Liver (tissue), 9 donors: ENCODE results near the gene PNO1. TPM values are rescaled to one million over a fixed set of nuclear protein-coding genes. Genes with fewer than 3 reads are reported as not detected.

Source experiments
- DNase-seq: peaks from one replicate; pipeline ENCODE4 v3.0.0-alpha.2; 2017; ENCODE audit warnings: low spot score
- H3K27ac ChIP-seq, 2 donors: one replicate each; pipeline ENCODE4 v1.7.0; 2013; ENCODE audit warnings: inconsistent platforms in 2 of 2, low read length in 2 of 2, control low read depth in 1 of 2, low read depth in 1 of 2, mild to moderate bottlenecking in 1 of 2
- H3K27me3 ChIP-seq, 4 donors: one replicate each; pipeline versions ENCODE4 v1.6.1 to v1.7.0; 2013; ENCODE audit warnings: low read length in 3 of 4, inconsistent platforms in 1 of 4, mild to moderate bottlenecking in 1 of 4, moderate library complexity in 1 of 4; ENCODE audit not compliant: control insufficient read depth in 4 of 4, insufficient read depth in 4 of 4
- H3K36me3 ChIP-seq, 4 donors: one replicate each; pipeline versions ENCODE4 v1.6.1 to v1.7.0; 2013; ENCODE audit warnings: low read length in 3 of 4, mild to moderate bottlenecking in 3 of 4, low read depth in 1 of 4, moderate library complexity in 1 of 4; ENCODE audit not compliant: control insufficient read depth in 4 of 4, insufficient read depth in 3 of 4
- H3K4me1 ChIP-seq, 4 donors: one replicate each; pipeline versions ENCODE4 v1.6.1 to v1.7.0; 2013; ENCODE audit warnings: low read length in 3 of 4, mild to moderate bottlenecking in 3 of 4, moderate library complexity in 1 of 4; ENCODE audit not compliant: control insufficient read depth in 4 of 4, insufficient read depth in 4 of 4
- H3K4me3 ChIP-seq, 3 donors: one replicate each; pipeline versions ENCODE4 v1.6.1 to v1.7.0; 2013; ENCODE audit warnings: low read length in 3 of 3, control low read depth in 1 of 3, low read depth in 1 of 3, mild to moderate bottlenecking in 1 of 3
- H3K9ac ChIP-seq, 2 donors: one replicate each; pipeline ENCODE4 v1.7.0; 2013; ENCODE audit warnings: low read length in 2 of 2, mild to moderate bottlenecking in 2 of 2, moderate library complexity in 2 of 2, control low read depth in 1 of 2, low read depth in 1 of 2
- H3K9me3 ChIP-seq, 4 donors: one replicate each; pipeline versions ENCODE4 v1.6.1 to v1.7.0; 2013; ENCODE audit warnings: low read length in 3 of 4; ENCODE audit not compliant: control insufficient read depth in 4 of 4
- ATF3 ChIP-seq: IDR thresholded peaks from 2 replicates; pipeline ENCODE4 v1.6.1; 2016; ENCODE audit warnings: antibody characterized with exemption
- CTCF ChIP-seq: fragments of 150-350 bp; IDR thresholded peaks from 2 replicates; pipeline ENCODE4 v1.5.1; 2017; ENCODE audit warnings: improper control_type of control experiment, low read depth, low read length; ENCODE audit not compliant: missing input control
- EGR1 ChIP-seq, 2 donors: IDR thresholded peaks; 2 replicates each; pipeline ENCODE4 v1.6.1; 2016 to 2018; ENCODE audit warnings: antibody characterized with exemption in 2 of 2, low read depth in 2 of 2
- FOXA1 ChIP-seq: IDR thresholded peaks from 2 replicates; pipeline ENCODE4 v1.6.1; 2016; ENCODE audit warnings: antibody characterized with exemption
- FOXA2 ChIP-seq: IDR thresholded peaks from 2 replicates; pipeline ENCODE4 v1.6.1; 2016; ENCODE audit warnings: antibody characterized with exemption
- GABPA ChIP-seq, 2 donors: IDR thresholded peaks in 1 of 2; conservative IDR thresholded peaks in 1 of 2; 2 replicates each; pipeline ENCODE4 v1.6.1; 2016; ENCODE audit warnings: antibody characterized with exemption in 2 of 2, mild to moderate bottlenecking in 1 of 2, moderate library complexity in 1 of 2
- HNF4A ChIP-seq, 2 donors: conservative IDR thresholded peaks; 2 replicates each; pipeline ENCODE4 v1.6.1; 2016; ENCODE audit warnings: antibody characterized with exemption in 2 of 2, mild to moderate bottlenecking in 2 of 2
- HNF4G ChIP-seq: IDR thresholded peaks from 2 replicates; pipeline ENCODE4 v1.6.1; 2016; ENCODE audit warnings: antibody characterized with exemption
- JUND ChIP-seq, 2 donors: IDR thresholded peaks; 2 replicates each; pipeline ENCODE4 v1.6.1; 2016; ENCODE audit warnings: antibody characterized with exemption in 2 of 2
- MAX ChIP-seq: IDR thresholded peaks from 2 replicates; pipeline ENCODE4 v1.6.1; 2016; ENCODE audit warnings: antibody characterized with exemption
- NR2F2 ChIP-seq: IDR thresholded peaks from 2 replicates; pipeline ENCODE4 v1.6.1; 2016; ENCODE audit warnings: antibody characterized with exemption
- RAD21 ChIP-seq, 2 donors: IDR thresholded peaks; 2 replicates each; pipeline ENCODE4 v1.6.1; 2016; ENCODE audit warnings: antibody characterized with exemption in 2 of 2, mild to moderate bottlenecking in 2 of 2
- REST ChIP-seq: IDR thresholded peaks from 2 replicates; pipeline ENCODE4 v1.6.1; 2016; ENCODE audit warnings: antibody characterized with exemption, mild to moderate bottlenecking
- RXRA ChIP-seq, 2 donors: IDR thresholded peaks; 2 replicates each; pipeline ENCODE4 v1.6.1; 2017 to 2018; ENCODE audit warnings: antibody characterized with exemption in 2 of 2, mild to moderate bottlenecking in 1 of 2
- SP1 ChIP-seq: IDR thresholded peaks from 2 replicates; pipeline ENCODE4 v1.6.1; 2018; ENCODE audit warnings: antibody characterized with exemption, mild to moderate bottlenecking
- TAF1 ChIP-seq: conservative IDR thresholded peaks from 2 replicates; pipeline ENCODE4 v1.6.1; 2016; ENCODE audit warnings: antibody characterized with exemption, mild to moderate bottlenecking
- ZBTB33 ChIP-seq: IDR thresholded peaks from 2 replicates; pipeline ENCODE4 v1.6.1; 2016; ENCODE audit warnings: antibody characterized with exemption
- WGBS: extraction: QIAGEN DNeasy Blood & Tissue Kit; methylation state at CpG from one replicate; pipeline ENCODE4 v1.1.7; 2013; 5-methylcytosine and 5-hydroxymethylcytosine counted together
- polyA plus RNA-seq, 2 donors: library from polyadenylated mRNA; stranded (reverse) in 1 of 2; unstranded in 1 of 2; fragments of 200-250 nt in 1 of 2; fragments of >200 nt in 1 of 2; fragmentation: Nextera tagmentation in 1 of 2; extraction: Ambion mirVana in 1 of 2; gene quantifications; one replicate each; pipeline versions ENCODE4 v1.2.1 to v1.2.3, GENCODE V29; 2013 to 2015
- total RNA-seq, 2 donors: library from RNA; depleted of rRNA; stranded (reverse); fragments of >200 nt; gene quantifications; one replicate each; pipeline ENCODE4 v1.2.3, GENCODE V29; 2014
- donor health status: healthy.
- donor health status: healthy.
- donor health status: healthy.
- donor health status: healthy.
- donor health status: healthy.

The PNO1 gene
- total and polyA plus RNA-seq, 4 donors: 5.5 to 9.5 (median 8.4) TPM

GRCh38 chr2:68126561-68126960 lies 31.1 kb upstream of the PNO1 start:
- Histone ChIP-seq H3K36me3 (no peaks in the 10 kb centered on the region), H3K9ac (no peak overlapping the region), H3K27me3 (no peaks in the 10 kb centered on the region), H3K9me3 (no peaks in the 10 kb centered on the region), H3K4me3 (no peak overlapping the region), H3K4me1 (peaks cover 0 to 5% (median 2%) of the 10 kb centered on the region in 4 donors), H3K27ac (no peak overlapping the region)
- TF ChIP-seq HNF4G (no peak), JUND (IDR thresholded peaks at IDR 0.05) (no peak), REST (no peak), SP1 (no peak), EGR1 (IDR thresholded peaks at IDR 0.05; ENCODE audit: low read depth in 2 of 2) (no peak), TAF1 (no peak), FOXA2 (no peak), ATF3 (no peak), ZBTB33 (no peak), NR2F2 (no peak), RAD21 (IDR thresholded peaks at IDR 0.05) (no peak)
- WGBS: 88% methylated on average over 2 of the region's 2 CpGs
- no peak for DNase-seq

- Histone ChIP-seq H3K9ac (no peak overlapping the region), H3K27ac (no peak overlapping the region), H3K9me3 (no peaks in the 10 kb centered on the region), H3K4me1 (peaks cover 0 to under 1% (median 0%) of the 10 kb centered on the region in 4 donors), H3K4me3 (no peak overlapping the region), H3K27me3 (no peaks in the 10 kb centered on the region), H3K36me3 (peaks cover 0 to under 1% (median 0%) of the 10 kb centered on the region in 4 donors)
- WGBS: 47% methylated on average over 2 of the region's 2 CpGs
- no peak for TF ChIP-seq GABPA (IDR thresholded peaks at IDR 0.05 in 1 of 2, conservative IDR thresholded peaks at IDR 0.05 in 1 of 2)
- TF ChIP-seq TAF1: no peak
- no peak for TF ChIP-seq RXRA (IDR thresholded peaks at IDR 0.05)
- no peak for TF ChIP-seq MAX
- TF ChIP-seq FOXA1: no peak
- TF ChIP-seq HNF4A (conservative IDR thresholded peaks at IDR 0.05): no peak
- TF ChIP-seq CTCF: no peak
- no peak for TF ChIP-seq REST
- no peak for TF ChIP-seq SP1
- TF ChIP-seq NR2F2: no peak
- DNase-seq: no peak
These were observed 30.1 kb upstream of the PNO1 start for GRCh38 chr2:68127358-68128242.
